ENCODE measurements around the gene ISOC1.

ISOC1 gene

GRCh38 chr5:129096382-129096991 is 1.9 kb downstream of the ISOC1 start:
- DNase-seq = no peak

DNA sequence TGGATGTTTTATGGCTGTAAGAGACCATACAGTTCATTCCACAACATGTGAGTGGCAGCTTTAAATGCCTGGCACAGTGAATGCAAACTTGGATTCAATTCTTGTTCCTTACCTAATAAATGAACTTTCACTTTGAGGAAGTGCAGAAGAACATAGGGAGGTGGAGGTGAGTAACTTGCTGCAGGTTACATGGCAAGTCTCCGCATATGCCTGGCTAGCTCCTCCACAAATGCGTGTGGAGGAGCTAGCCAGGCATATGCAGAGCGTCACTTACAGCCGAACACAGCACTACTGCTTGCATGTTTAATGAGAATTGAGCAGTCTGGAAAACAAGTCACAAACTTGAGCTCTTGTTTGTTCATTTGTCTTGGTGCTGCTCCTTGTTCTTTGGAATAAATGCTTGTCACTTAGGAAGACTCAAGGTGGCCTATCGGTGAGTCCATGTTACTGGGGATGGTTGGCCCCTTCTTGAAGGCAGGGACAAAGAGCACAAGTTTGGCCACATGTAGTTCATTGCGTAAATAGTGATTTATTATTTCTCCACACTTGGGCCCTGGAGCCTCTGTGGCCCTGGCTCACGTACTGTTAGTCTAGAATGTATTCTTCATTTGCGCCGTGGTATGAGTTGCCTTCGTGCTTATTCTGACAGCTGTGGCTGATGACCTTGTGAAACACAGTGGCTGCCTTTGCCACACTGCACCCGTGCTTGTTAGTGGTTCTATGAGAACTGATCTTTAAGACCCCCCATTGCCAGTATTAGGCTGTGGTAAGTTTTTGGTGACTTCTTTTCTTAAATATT is 3.1 kb downstream of the ISOC1 start:
- no peak for DNase-seq

GRCh38 chr5:129098488-129099183 is 4.1 kb downstream of the ISOC1 start:
- no peak for DNase-seq

DNA sequence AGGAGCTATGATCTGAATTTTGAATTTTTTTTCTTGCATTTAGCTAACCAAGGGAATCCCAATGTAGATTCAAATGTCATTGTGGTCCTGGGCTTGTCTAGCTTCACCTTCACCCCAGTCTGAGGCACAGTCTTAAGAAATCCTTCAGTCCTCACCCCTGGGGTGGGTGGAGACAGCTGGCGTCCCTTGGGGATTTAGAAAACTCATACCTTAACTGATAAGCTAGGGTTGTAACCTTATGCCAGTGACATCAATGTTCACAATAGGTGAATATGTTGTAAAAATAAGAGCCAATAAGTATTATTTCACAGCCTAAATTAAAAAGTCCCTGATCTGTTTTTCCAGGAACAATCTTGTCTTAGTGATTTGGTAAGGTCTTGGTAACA is 4.6 kb downstream of the ISOC1 start:
- DNase-seq = no peak

- no peak for DNase-seq
Measured at GRCh38 chr5:129101794-129102193, 7.2 kb downstream of the ISOC1 start.

DNA sequence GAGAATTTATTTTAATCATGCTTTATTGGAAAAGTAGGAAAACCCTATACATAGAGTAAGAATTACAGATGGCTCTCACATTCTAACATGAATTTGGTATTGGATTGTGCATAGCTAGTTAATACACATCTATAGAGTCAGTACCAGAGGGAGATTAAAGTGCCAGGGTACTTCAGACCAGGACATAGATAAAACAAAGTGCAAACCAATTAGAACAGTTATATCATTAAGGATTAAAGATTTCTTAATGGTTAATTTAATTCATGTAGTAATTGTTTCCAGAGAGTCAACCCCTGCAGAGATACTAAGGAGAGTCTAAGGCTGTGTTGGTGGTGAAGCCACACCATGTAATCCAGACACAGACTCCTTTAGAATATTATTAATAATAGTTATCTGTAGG is 8.8 kb downstream of the ISOC1 start:
- DNase-seq = no peak

DNA sequence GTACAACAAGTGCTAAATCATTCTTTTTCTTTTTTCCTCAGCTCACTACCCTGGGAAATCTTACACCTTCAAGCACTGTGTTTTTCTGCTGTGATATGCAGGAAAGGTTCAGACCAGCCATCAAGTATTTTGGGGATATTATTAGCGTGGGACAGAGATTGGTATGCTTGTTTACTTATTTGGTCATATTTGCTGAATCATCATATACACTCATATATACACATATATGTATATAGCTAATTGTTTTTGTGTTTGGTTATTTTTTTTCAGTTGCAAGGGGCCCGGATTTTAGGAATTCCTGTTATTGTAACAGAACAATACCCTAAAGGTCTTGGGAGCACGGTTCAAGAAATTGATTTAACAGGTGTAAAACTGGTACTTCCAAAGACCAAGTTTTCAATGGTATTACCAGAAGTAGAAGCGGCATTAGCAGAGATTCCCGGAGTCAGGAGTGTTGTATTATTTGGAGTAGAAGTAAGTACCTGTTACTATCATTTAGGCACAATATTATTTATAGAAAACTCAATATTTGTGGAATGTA is 10.4 kb downstream of the ISOC1 start:
- no peak for DNase-seq

GRCh38 chr5:129107637-129108036 is 13.1 kb downstream of the ISOC1 start:
- no peak for DNase-seq

- DNase-seq = no peak
Measured at GRCh38 chr5:129110742-129111141, 16.2 kb downstream of the ISOC1 start.

DNA sequence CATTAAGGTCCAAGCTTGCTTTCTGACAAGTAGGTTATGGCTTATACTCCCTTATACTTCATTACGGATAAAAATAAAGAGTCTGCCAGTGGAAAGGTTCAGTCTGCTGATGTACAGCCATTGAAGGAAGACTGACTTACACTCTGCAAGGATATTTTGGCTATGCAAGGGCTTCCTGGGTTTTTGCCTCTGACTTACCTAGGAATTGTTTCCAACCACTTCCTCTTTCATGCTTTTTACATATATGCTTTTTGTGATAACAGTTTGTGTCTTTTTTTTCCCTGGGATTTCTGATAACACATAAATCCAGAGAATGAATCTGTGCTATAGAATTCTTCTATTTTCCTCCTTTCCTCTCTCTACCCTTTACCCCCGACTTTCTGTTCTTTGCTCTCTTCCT is 16.8 kb downstream of the ISOC1 start:
- DNase-seq = no peak

- DNase-seq = no peak
Measured at GRCh38 chr5:129112295-129112694, 17.7 kb downstream of the ISOC1 start.

DNA sequence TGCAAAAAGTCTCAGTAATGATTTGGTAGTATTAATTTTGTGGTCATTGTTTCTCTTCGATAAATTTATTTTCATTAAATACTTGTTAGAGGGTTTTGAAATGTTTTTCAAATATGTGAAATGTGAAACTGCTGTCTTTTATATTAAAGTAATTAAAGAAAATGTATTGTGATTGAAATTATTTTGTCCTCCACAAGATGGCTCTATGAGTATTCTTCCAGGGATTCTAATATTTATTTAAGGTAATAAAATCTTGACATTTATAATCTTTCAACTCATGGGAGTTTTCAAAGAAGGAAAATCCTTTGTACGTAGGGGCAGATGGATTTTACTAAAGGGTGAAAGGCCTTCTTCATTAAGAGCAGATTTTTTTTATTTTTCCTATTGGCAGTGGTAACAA is 19.3 kb downstream of the ISOC1 start:
- no peak for DNase-seq

DNA sequence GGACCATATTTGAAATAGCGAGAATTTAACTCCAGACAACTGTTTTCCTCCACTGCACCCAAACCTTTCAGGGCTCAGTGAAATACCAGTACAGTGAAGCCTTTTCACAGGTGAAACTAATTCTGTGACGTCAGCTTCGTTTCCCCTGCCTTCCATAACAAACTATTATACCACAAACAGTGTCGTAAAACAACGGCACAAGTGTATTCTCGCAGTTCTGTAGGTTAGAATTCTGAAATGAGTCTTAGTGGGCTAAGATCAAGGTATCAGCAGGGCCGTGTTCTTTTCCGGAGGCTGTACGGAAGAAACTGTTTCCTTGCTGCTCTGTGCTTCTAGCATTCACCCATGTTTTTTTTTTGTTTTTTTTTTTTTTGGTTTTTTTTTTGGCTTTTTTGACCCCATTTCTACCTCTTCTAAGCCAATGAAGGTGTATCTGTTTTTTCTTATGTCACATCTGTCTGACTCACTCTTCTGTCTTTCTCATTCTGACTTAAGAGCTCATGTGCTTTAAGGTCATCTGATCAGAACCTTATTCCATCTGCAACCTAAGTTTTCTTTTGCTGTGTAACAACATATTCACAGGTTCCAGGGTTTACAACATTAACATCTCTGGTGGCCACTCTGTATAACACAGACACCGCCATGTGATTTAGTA is 20.1 kb downstream of the ISOC1 start:
- DNase-seq = no peak

DNA sequence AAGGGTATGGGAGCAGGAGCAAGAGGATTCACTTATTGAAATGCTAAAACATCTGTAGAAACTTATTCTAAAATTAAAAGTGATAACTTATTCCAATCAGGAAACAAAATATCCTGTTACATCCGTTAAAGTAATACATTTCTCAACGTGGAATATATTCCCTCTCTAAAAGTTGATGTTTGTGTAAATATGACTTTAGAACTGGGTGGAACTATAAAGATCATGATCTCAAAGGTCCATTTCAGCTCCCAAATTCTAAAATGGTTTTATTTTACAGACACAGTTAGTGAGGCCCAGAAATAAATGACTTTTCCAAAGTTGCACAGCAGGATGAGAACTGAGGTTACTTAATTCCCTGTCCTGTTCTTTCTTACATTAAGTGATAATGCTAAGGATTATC is 21.1 kb downstream of the ISOC1 start:
- DNase-seq = no peak

DNA sequence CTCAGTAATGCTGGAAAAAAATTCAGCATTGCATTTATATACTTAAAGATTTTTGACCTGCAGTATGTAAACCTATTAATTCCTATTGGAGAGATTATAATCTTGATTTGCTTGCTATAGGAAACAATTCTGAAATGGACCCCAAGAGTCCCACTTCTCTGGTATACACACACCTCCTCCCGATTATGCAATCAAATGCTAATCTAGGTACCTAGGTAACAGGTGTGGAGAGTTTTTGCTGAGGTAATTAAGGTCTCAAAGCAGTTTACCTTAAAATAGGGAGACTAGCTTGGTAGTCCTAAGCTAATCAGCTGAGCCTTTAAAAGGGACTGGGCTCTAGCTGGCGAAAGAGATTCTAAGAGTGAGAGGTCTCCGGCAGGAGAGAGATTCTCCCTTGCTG is 22.2 kb downstream of the ISOC1 start:
- DNase-seq = no peak

GRCh38 chr5:129118405-129118804 is 23.9 kb downstream of the ISOC1 start:
- no peak for DNase-seq

DNA sequence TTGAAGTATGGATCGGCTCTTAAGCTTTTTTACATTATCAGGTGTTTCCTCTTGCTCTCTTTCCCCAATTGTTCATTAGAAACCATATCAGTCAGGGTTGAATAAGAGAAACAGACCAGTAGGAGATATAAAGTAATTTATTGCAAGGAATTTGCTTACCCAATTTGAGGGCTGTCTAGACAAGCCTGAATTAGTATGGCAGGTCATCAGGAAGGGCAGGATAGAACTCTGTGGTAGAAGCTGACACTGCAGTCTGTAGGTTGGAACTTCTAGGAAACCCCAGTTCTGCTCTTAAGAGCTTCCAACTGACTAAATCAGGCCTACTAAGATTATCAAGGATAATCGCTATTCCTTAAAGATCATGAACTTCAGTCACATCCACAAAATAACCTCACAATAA is 24.3 kb downstream of the ISOC1 start:
- DNase-seq = no peak

- no peak for DNase-seq
Measured at GRCh38 chr5:129120158-129120581, 25.6 kb downstream of the ISOC1 start.

DNA sequence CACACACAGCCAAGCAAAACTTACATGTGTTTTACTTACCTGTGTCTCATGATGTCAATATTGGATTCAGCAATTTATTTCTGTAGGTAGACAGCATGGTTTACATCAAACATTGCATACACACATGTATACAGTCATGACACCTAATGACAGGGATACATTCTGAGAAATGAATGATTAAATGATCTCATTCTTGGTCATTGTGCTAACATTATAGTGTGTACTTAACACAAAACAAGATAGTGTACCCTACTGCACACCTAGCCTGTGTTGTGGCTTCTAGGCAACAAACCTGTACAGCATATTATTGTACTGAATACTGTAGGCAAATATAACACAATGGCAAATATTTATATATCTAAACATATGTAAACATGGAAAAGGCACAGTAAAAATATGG is 28.0 kb downstream of the ISOC1 start:
- no peak for DNase-seq

DNA sequence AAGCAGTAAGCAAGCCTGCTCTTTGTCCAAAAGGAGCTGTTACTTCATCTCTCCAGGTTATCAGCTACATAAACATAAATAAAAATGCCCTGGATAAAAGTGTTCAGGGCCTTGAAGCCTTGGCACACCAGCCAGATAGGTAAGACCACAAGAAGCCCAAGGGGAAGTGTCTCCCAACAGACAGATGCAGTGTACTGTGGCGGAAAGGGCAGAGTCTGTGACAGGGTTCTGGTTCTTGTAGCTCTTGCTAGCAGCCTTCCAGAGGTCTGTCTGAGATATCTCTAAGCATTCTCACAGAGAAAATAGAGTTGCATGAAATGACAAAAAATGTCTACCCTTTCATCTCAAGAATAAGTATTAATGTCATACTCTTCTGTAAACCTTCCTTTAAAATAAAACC is 30.1 kb downstream of the ISOC1 start:
- DNase-seq = no peak

- no peak for DNase-seq
Measured at GRCh38 chr5:129125819-129126218, 31.3 kb downstream of the ISOC1 start.

DNA sequence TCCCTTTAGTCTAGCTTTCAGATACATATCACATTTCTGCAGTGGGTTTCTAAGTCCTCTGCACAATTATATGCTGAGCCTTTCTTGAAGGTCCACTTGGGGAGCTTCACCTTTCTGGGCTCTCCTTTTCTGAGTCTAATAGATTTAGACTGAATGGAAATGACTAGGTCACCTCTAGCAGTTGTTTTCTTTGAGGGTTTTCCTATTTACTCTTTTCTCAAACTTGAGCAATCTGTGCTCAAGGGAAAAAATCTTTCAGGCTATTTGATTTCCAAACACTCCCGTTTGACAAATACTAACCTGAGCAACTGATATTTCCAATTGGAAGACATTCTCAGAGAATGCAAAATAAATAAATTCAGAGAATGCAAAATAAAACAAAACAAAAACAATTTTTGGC is 39.0 kb downstream of the ISOC1 start:
- DNase-seq = no peak

DNA sequence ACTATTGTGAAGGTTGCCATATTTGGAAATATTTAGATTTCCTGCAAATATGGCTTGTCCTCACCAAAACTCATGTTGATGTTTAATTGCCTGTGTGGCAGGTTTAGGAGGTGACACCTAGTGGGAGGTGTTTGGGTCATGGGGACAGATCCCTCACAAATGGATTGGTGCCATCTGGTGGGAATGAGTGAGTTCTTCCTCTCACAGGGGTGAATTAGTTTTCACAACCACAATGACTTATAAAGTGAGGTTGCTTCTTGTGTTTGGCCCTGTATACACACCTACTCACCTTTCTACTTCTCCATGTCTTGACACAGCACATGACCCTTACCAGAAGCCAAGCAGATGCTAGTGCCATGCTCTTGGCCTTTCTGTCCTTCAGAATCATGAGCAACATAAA is 41.1 kb downstream of the ISOC1 start:
- no peak for DNase-seq
